Kidney (tissue), 14 donors: ENCODE data around the gene PLEKHF1. TPM values are rescaled to one million over a fixed set of nuclear protein-coding genes. Genes with fewer than 3 reads are reported as not detected.

Source experiments
- DNase-seq, 5 donors: peaks; one replicate each; pipeline ENCODE4 v3.0.0-alpha.2; 2013 to 2020
- FAIRE-seq: peaks from 2 replicates; lab custom pipeline; 2012; peaks lifted over from hg19 to GRCh38; lab: Jason Lieb, UNC
- H3K27ac ChIP-seq, 2 donors: one replicate each; pipeline ENCODE4 v1.7.0; 2013; ENCODE audit warnings: low read depth in 2 of 2, low read length in 2 of 2, inconsistent platforms in 1 of 2
- H3K27me3 ChIP-seq: one replicate; pipeline ENCODE4 v1.7.1; 2013; ENCODE audit warnings: low read length, inconsistent platforms; ENCODE audit not compliant: control insufficient read depth, insufficient read depth
- H3K36me3 ChIP-seq, 3 donors: one replicate each; pipeline versions ENCODE4 v1.7.0 to v1.7.1; 2013; ENCODE audit warnings: low read length in 3 of 3, control low read depth in 1 of 3, inconsistent platforms in 1 of 3; ENCODE audit not compliant: insufficient read depth in 3 of 3, control insufficient read depth in 2 of 3
- H3K4me1 ChIP-seq, 3 donors: one replicate each; pipeline versions ENCODE4 v1.7.0 to v1.7.1; 2013; ENCODE audit warnings: low read length in 3 of 3, inconsistent platforms in 1 of 3, low read depth in 1 of 3; ENCODE audit not compliant: control insufficient read depth in 2 of 3, insufficient read depth in 2 of 3
- H3K4me3 ChIP-seq, 3 donors: one replicate each; pipeline versions ENCODE4 v1.7.0 to v1.8.1; 2013; ENCODE audit warnings: low read length in 3 of 3, control low read depth in 1 of 3, inconsistent platforms in 1 of 3
- H3K9ac ChIP-seq, 3 donors: one replicate each; pipeline versions ENCODE4 v1.7.0 to v1.7.1; 2013; ENCODE audit warnings: low read length in 3 of 3, control low read depth in 1 of 3, inconsistent platforms in 1 of 3
- H3K9me3 ChIP-seq, 3 donors: one replicate each; pipeline versions ENCODE4 v1.7.0 to v1.7.1; 2013; ENCODE audit warnings: low read length in 3 of 3, control low read depth in 1 of 3, inconsistent platforms in 1 of 3; ENCODE audit not compliant: control insufficient read depth in 2 of 3, insufficient read depth in 1 of 3
- CTCF ChIP-seq: IDR thresholded peaks from 3 replicates; pipeline ENCODE4 v1.5.1; 2012; ENCODE audit warnings: mild to moderate bottlenecking, moderate library complexity, borderline replicate concordance; ENCODE audit not compliant: insufficient read depth; ENCODE audit errors: extremely low read depth
- intact Hi-C: fragments of 100-400 bp; cut with DNase I; formaldehyde crosslinking; loops from one replicate; pipeline ENCODE4 v1.11.1; 2022
- polyA plus RNA-seq: library from polyadenylated mRNA; stranded (reverse); fragments of 350-450 nt; fragmentation: Illumina TruSeq; extraction: RNeasy Lipid Tissue Mini Kit (QIAGEN cat#74804); gene quantifications from one replicate; pipeline ENCODE4 v1.2.3, GENCODE V29; 2014; ENCODE audit warnings: low read depth, low replicate concordance; ENCODE audit not compliant: insufficient read depth
- total RNA-seq: library from RNA; stranded (reverse); fragmentation: NEBNext Ultra II Directional; extraction: Animal tissue kit (Norgen Biotek cat#: 25700); gene quantifications from one replicate; pipeline ENCODE4 v1.2.1, GENCODE V29; 2021
- donor health status: control.
- donor health status: control.
- donor health status: control.
- donor health status: control.
- donor health status: control.
- donor health status: DM: yes; HTN: yes; CAD: no.
- donor health status: Normal renal cell carcinoma (clear cell type).

The PLEKHF1 gene
- total and polyA plus RNA-seq, 2 donors from 2014 or later = 7.1 to 11.7 TPM

DNA sequence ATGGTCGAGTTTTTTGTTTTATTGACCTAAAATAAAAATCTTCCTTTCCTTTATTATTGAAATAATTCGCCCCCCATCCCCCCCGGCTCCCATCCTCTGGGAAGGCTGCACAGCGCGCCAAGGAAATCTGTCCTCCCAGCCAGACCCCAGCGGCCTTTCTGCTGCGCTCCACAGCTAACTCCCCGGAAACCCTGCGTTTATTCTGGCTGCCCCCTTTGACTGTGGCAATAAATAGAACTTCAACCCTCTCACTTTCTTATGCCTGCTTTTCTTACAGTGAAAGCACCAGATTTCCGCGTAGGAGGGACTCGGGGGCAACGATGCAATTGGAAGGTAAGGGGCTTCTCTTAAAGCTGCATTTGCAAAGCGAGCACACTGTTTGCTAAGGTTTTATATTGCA lies 59.5 kb downstream of the PLEKHF1 start:
- intact Hi-C loops = no loop called here
- Histone ChIP-seq H3K9me3 (no peaks in the 10 kb centered on the region), H3K4me1 (no peaks in the 10 kb centered on the region), H3K36me3 (no peaks in the 10 kb centered on the region), H3K4me3 (no peak overlapping the region), H3K27ac (no peak overlapping the region), H3K9ac (no peak overlapping the region), H3K27me3 (no peaks in the 10 kb centered on the region)
- FAIRE-seq (no peak), DNase-seq (peak; percentile 29 to 82 (median 77))
- TF ChIP-seq CTCF = no peak

Other genes with a start within 250 kb of the PLEKHF1 start
- gene VSTM2B, start 139.5 kb upstream of the PLEKHF1 start, total RNA-seq = not detected
- gene VSTM2B, start 139.5 kb upstream of the PLEKHF1 start, polyA plus RNA-seq = not detected
- 60.5 TPM for gene POP4, start 59.2 kb upstream of the PLEKHF1 start, total RNA-seq
- gene POP4, start 59.2 kb upstream of the PLEKHF1 start, polyA plus RNA-seq = 87.9 TPM
- 21.2 TPM for gene C19orf12, start 49.8 kb downstream of the PLEKHF1 start, total RNA-seq
- gene C19orf12, start 49.8 kb downstream of the PLEKHF1 start, polyA plus RNA-seq = 27.1 TPM
- gene CCNE1, start 146.5 kb downstream of the PLEKHF1 start, total RNA-seq = 1.4 TPM
- gene CCNE1, start 146.5 kb downstream of the PLEKHF1 start, polyA plus RNA-seq = 1.3 TPM